Measurements from ENCODE around the gene SUCNR1. TPM values are rescaled to one million over a fixed set of nuclear protein-coding genes. Genes with fewer than 3 reads are reported as not detected.

The SUCNR1 gene
- total RNA-seq, 3 donors from 2014 or later, result 0.33 to 1.6 (median 1.3) TPM

GRCh38 chr3:151863611-151864010, 9.8 kb upstream of the SUCNR1 start:
- DNase-seq (ENCODE audit: low spot score in 2 of 2), result no peak
- no peak overlapping the region for H3K27ac ChIP-seq
- no peaks in the 10 kb centered on the region for H3K36me3 ChIP-seq
- no peak overlapping the region for H3K4me3 ChIP-seq
- H3K9me3 ChIP-seq, result no peaks in the 10 kb centered on the region
- no peaks in the 10 kb centered on the region for H3K4me1 ChIP-seq
- TF ChIP-seq POLR2A (IDR thresholded peaks at IDR 0.05) (no peak), CTCF (IDR thresholded peaks at IDR 0.05) (no peak), POLR2AphosphoS5 (IDR thresholded peaks at IDR 0.05) (no peak)
- H3K27me3 ChIP-seq, result no peaks in the 10 kb centered on the region
- intact Hi-C loops (cut with DNase I; ENCODE audit: low total_unique reads), result no loop called here

- intact Hi-C loops (cut with DNase I; ENCODE audit: low total_unique reads), result no loop called here
- no peaks in the 10 kb centered on the region for H3K9me3 ChIP-seq
- H3K4me1 ChIP-seq, result no peaks in the 10 kb centered on the region
- no peaks in the 10 kb centered on the region for H3K27me3 ChIP-seq
- DNase-seq (ENCODE audit: low spot score in 2 of 2), result no peak
- no peak overlapping the region for H3K27ac ChIP-seq
- H3K4me3 ChIP-seq, result no peak overlapping the region
- no peaks in the 10 kb centered on the region for H3K36me3 ChIP-seq
- no peak for TF ChIP-seq CTCF (IDR thresholded peaks at IDR 0.05)
- no peak for TF ChIP-seq POLR2AphosphoS5 (IDR thresholded peaks at IDR 0.05)
- no peak for TF ChIP-seq POLR2A (IDR thresholded peaks at IDR 0.05)
Observed at GRCh38 chr3:151864423-151865101, 8.9 kb upstream of the SUCNR1 start.

GRCh38 chr3:151866711-151867410, 6.6 kb upstream of the SUCNR1 start:
- intact Hi-C loops (cut with DNase I; ENCODE audit: low total_unique reads), result no loop called here
- Histone ChIP-seq H3K9me3 (no peaks in the 10 kb centered on the region), H3K27ac (no peak overlapping the region), H3K4me3 (no peak overlapping the region), H3K36me3 (no peaks in the 10 kb centered on the region), H3K27me3 (no peaks in the 10 kb centered on the region), H3K4me1 (no peaks in the 10 kb centered on the region)
- TF ChIP-seq POLR2A (IDR thresholded peaks at IDR 0.05), result no peak
- TF ChIP-seq CTCF (IDR thresholded peaks at IDR 0.05), result no peak
- no peak for TF ChIP-seq POLR2AphosphoS5 (IDR thresholded peaks at IDR 0.05)
- no peak for DNase-seq (ENCODE audit: low spot score in 2 of 2)

- intact Hi-C loops (cut with DNase I; ENCODE audit: low total_unique reads), result no loop called here
- no peak overlapping the region for H3K27ac ChIP-seq
- no peak overlapping the region for H3K4me3 ChIP-seq
- no peaks in the 10 kb centered on the region for H3K36me3 ChIP-seq
- DNase-seq (ENCODE audit: low spot score in 2 of 2), result no peak
- H3K4me1 ChIP-seq, result no peaks in the 10 kb centered on the region
- no peaks in the 10 kb centered on the region for H3K27me3 ChIP-seq
- TF ChIP-seq POLR2A (IDR thresholded peaks at IDR 0.05) (no peak), POLR2AphosphoS5 (IDR thresholded peaks at IDR 0.05) (no peak), CTCF (IDR thresholded peaks at IDR 0.05) (no peak)
- H3K9me3 ChIP-seq, result no peaks in the 10 kb centered on the region
Observed at GRCh38 chr3:151867666-151868065, 5.8 kb upstream of the SUCNR1 start.

- DNase-seq (ENCODE audit: low spot score in 2 of 2), result no peak
- intact Hi-C loops (cut with DNase I; ENCODE audit: low total_unique reads), result no loop called here
- H3K4me3 ChIP-seq, result no peak overlapping the region
Observed at GRCh38 chr3:151869181-151869580, 4.3 kb upstream of the SUCNR1 start.

More at GRCh38 chr3:151869181-151869580, 4.3 kb upstream of the SUCNR1 start:
- no peaks in the 10 kb centered on the region for H3K9me3 ChIP-seq
- H3K4me1 ChIP-seq, result no peaks in the 10 kb centered on the region
- no peak overlapping the region for H3K27ac ChIP-seq
- H3K27me3 ChIP-seq, result no peaks in the 10 kb centered on the region
- TF ChIP-seq POLR2AphosphoS5 (IDR thresholded peaks at IDR 0.05) (no peak), CTCF (IDR thresholded peaks at IDR 0.05) (no peak), POLR2A (IDR thresholded peaks at IDR 0.05) (no peak)
- no peaks in the 10 kb centered on the region for H3K36me3 ChIP-seq
